Activated T-cell treated with anti-CD3 and anti-CD28 coated beads for 4 hours (primary cell): ENCODE measurements around the gene CHMP4B.

Experiments used
- DNase-seq: peaks from one replicate; pipeline ENCODE4 v3.0.0-alpha.2; 2020

Gene CHMP4B

GRCh38 chr20:33810885-33811775, at the start of gene CHMP4B:
TSS of gene CHMP4B (plus strand) at chr20:33811348. CDS start at chr20:33811469, 121 bp downstream.
- DNase-seq, result peak; percentile 97

GRCh38 chr20:33761698-33762250, 49.4 kb upstream of the CHMP4B start:
- no peak for DNase-seq

- DNase-seq, result no peak
These were observed 46.0 kb upstream of the CHMP4B start for GRCh38 chr20:33765099-33765498.

GRCh38 chr20:33765592-33765991, 45.6 kb upstream of the CHMP4B start:
- no peak for DNase-seq

GRCh38 chr20:33766686-33767085, 44.5 kb upstream of the CHMP4B start:
- no peak for DNase-seq

GRCh38 chr20:33767777-33768138, 43.4 kb upstream of the CHMP4B start:
- DNase-seq, result no peak

GRCh38 chr20:33769043-33769442, 42.1 kb upstream of the CHMP4B start:
- no peak for DNase-seq

GRCh38 chr20:33770005-33770404, 41.1 kb upstream of the CHMP4B start:
- DNase-seq, result no peak

GRCh38 chr20:33771938-33772337, 39.2 kb upstream of the CHMP4B start:
- no peak for DNase-seq

GRCh38 chr20:33772439-33772838, 38.7 kb upstream of the CHMP4B start:
- DNase-seq, result no peak

- DNase-seq, result no peak
These were observed 37.6 kb upstream of the CHMP4B start for GRCh38 chr20:33773412-33774089.

- no peak for DNase-seq
These were observed 33.3 kb upstream of the CHMP4B start for GRCh38 chr20:33777816-33778215.

GRCh38 chr20:33781133-33781532, 30.0 kb upstream of the CHMP4B start:
- DNase-seq, result no peak

- DNase-seq, result no peak
These were observed 29.2 kb upstream of the CHMP4B start for GRCh38 chr20:33781945-33782344.

- DNase-seq, result no peak
These were observed 27.9 kb upstream of the CHMP4B start for GRCh38 chr20:33783256-33783655.

GRCh38 chr20:33783818-33784217, 27.3 kb upstream of the CHMP4B start:
- no peak for DNase-seq

GRCh38 chr20:33784225-33784624, 26.9 kb upstream of the CHMP4B start:
- DNase-seq, result no peak

GRCh38 chr20:33785503-33785902, 25.6 kb upstream of the CHMP4B start:
- DNase-seq, result no peak

- no peak for DNase-seq
These were observed 23.8 kb upstream of the CHMP4B start for GRCh38 chr20:33787253-33787891.

- no peak for DNase-seq
These were observed 22.6 kb upstream of the CHMP4B start for GRCh38 chr20:33788351-33789049.

GRCh38 chr20:33789109-33789857, 21.9 kb upstream of the CHMP4B start:
- DNase-seq, result no peak

GRCh38 chr20:33789858-33790182, 21.3 kb upstream of the CHMP4B start:
- DNase-seq, result no peak
